Vagina (tissue), 2 donors: Measurements from ENCODE around the gene DGKQ. TPM values are rescaled to one million over a fixed set of nuclear protein-coding genes. Genes with fewer than 3 reads are reported as not detected.

ENCODE experiments used
- DNase-seq, 2 donors: peaks; one replicate each; pipeline ENCODE4 v3.0.0-alpha.2; 2017; ENCODE audit errors: extremely low spot score in 2 of 2
- H3K27ac ChIP-seq: fragments of 200-600 bp; sonication (generic); one replicate; pipeline ENCODE4 v1.5.1; 2019
- H3K27me3 ChIP-seq: fragments of 200-600 bp; sonication (generic); one replicate; pipeline ENCODE4 v1.5.1; 2019
- H3K36me3 ChIP-seq, 2 donors: fragments of 200-600 bp; sonication (generic); one replicate each; pipeline ENCODE4 v1.5.1; 2017 to 2019
- H3K4me1 ChIP-seq: fragments of 200-600 bp; sonication (generic); one replicate; pipeline ENCODE4 v1.5.1; 2019
- H3K4me3 ChIP-seq, 2 donors: fragments of 200-600 bp; sonication (generic); 1 replicate in 1 of 2; 2 replicates in 1 of 2; pipeline ENCODE4 v1.5.1; 2016 to 2019
- H3K9me3 ChIP-seq: fragments of 200-600 bp; sonication (generic); one replicate; pipeline ENCODE4 v1.5.1; 2019
- CTCF ChIP-seq, 3 experiments: fragments of 450-650 bp in 2 of 3; fragments of 200-600 bp in 1 of 3; sonication (generic) in 1 of 3; IDR thresholded peaks; one replicate each; pipeline ENCODE4 v1.5.1; 2017 to 2019; ENCODE audit warnings: antibody characterized with exemption in 3 of 3, mild to moderate bottlenecking in 2 of 3, moderate library complexity in 2 of 3
- POLR2A ChIP-seq, 2 donors: fragments of 450-650 bp; IDR thresholded peaks; one replicate each; pipeline ENCODE4 v1.6.1; 2017; ENCODE audit warnings: antibody characterized with exemption in 2 of 2, mild to moderate bottlenecking in 2 of 2, moderate library complexity in 2 of 2
- POLR2AphosphoS5 ChIP-seq, 2 donors: sonication (generic); formaldehyde crosslinking; IDR thresholded peaks; one replicate each; pipeline ENCODE4 v1.9.0; 2017; ENCODE audit warnings: antibody characterized with exemption in 2 of 2, mild to moderate bottlenecking in 2 of 2, low read depth in 1 of 2; ENCODE audit not compliant: insufficient read depth in 1 of 2
- intact Hi-C: fragments of 100-400 bp; cut with DNase I; formaldehyde crosslinking; loops from one replicate; pipeline ENCODE4 v1.15.1; 2023
- total RNA-seq: library from RNA; depleted of rRNA; stranded (reverse); fragments of >200 nt; gene quantifications from one replicate; pipeline ENCODE4 v1.2.3, GENCODE V29; 2016

DGKQ gene
- total RNA-seq, 1 donor from 2014 or later: 16.2 TPM

GRCh38 chr4:1004071-1004418 lies 30.7 kb upstream of the DGKQ start:
- intact Hi-C loops: no loop called here
- Histone ChIP-seq H3K4me1 (peaks cover 25% of the 10 kb centered on the region), H3K27ac (no peak overlapping the region), H3K9me3 (no peaks in the 10 kb centered on the region), H3K27me3 (peaks cover 21% of the 10 kb centered on the region), H3K4me3 (no peak overlapping the region), H3K36me3 (no peaks in the 10 kb centered on the region)
- TF ChIP-seq CTCF (IDR thresholded peaks at IDR 0.05): no peak
- TF ChIP-seq POLR2AphosphoS5 (IDR thresholded peaks at IDR 0.05; ENCODE audit: insufficient read depth in 1 of 2, low read depth in 1 of 2): no peak
- TF ChIP-seq POLR2A (IDR thresholded peaks at IDR 0.05): no peak
- DNase-seq: no peak

GRCh38 chr4:1003271-1004070 lies 30.1 kb upstream of the DGKQ start:
- Histone ChIP-seq H3K9me3 (no peaks in the 10 kb centered on the region), H3K36me3 (no peaks in the 10 kb centered on the region), H3K4me1 (peaks cover 20% of the 10 kb centered on the region), H3K27ac (no peak overlapping the region), H3K4me3 (peak overlapping the region in 1 of 2 donors; percentile 33), H3K27me3 (peaks cover 21% of the 10 kb centered on the region)
- intact Hi-C loops: no loop called here
- TF ChIP-seq POLR2AphosphoS5 (IDR thresholded peaks at IDR 0.05; ENCODE audit: insufficient read depth in 1 of 2, low read depth in 1 of 2) (no peak), CTCF (IDR thresholded peaks at IDR 0.05) (no peak), POLR2A (IDR thresholded peaks at IDR 0.05) (no peak)
- DNase-seq: no peak

GRCh38 chr4:1002631-1003251 lies 29.4 kb upstream of the DGKQ start:
- intact Hi-C loops: no loop called here
- Histone ChIP-seq H3K4me3 (peak overlapping the region in 1 of 2 donors; percentile 33), H3K27me3 (peaks cover 21% of the 10 kb centered on the region), H3K36me3 (no peaks in the 10 kb centered on the region), H3K4me1 (peaks cover 26% of the 10 kb centered on the region), H3K27ac (no peak overlapping the region), H3K9me3 (no peaks in the 10 kb centered on the region)
- TF ChIP-seq CTCF (IDR thresholded peaks at IDR 0.05): no peak
- no peak for DNase-seq

- Histone ChIP-seq H3K4me3 (peak overlapping the region in 1 of 2 donors; percentile 33), H3K36me3 (no peaks in the 10 kb centered on the region), H3K27me3 (peaks cover 21% of the 10 kb centered on the region), H3K27ac (no peak overlapping the region), H3K9me3 (no peaks in the 10 kb centered on the region), H3K4me1 (peaks cover 30% of the 10 kb centered on the region)
- intact Hi-C loops: no loop called here
- TF ChIP-seq CTCF (IDR thresholded peaks at IDR 0.05): no peak
- no peak for TF ChIP-seq POLR2A (IDR thresholded peaks at IDR 0.05)
- no peak for TF ChIP-seq POLR2AphosphoS5 (IDR thresholded peaks at IDR 0.05; ENCODE audit: insufficient read depth in 1 of 2, low read depth in 1 of 2)
- DNase-seq: no peak
Measured at GRCh38 chr4:1002131-1002630, 28.8 kb upstream of the DGKQ start.
